HG02943 (cell line): ENCODE results near the gene SPATA45.

ENCODE experiments used
- ATAC-seq: cut with Tn5 transposase; IDR thresholded peaks from one replicate; pipeline ENCODE4 v1.9.1; 2021; ENCODE audit warnings: mild to moderate bottlenecking, low read depth, moderate library complexity; ENCODE audit not compliant: unreplicated experiment

SPATA45 gene

GRCh38 chr1:212783976-212784375 lies 63.5 kb downstream of the SPATA45 start:
- no peak for ATAC-seq

DNA sequence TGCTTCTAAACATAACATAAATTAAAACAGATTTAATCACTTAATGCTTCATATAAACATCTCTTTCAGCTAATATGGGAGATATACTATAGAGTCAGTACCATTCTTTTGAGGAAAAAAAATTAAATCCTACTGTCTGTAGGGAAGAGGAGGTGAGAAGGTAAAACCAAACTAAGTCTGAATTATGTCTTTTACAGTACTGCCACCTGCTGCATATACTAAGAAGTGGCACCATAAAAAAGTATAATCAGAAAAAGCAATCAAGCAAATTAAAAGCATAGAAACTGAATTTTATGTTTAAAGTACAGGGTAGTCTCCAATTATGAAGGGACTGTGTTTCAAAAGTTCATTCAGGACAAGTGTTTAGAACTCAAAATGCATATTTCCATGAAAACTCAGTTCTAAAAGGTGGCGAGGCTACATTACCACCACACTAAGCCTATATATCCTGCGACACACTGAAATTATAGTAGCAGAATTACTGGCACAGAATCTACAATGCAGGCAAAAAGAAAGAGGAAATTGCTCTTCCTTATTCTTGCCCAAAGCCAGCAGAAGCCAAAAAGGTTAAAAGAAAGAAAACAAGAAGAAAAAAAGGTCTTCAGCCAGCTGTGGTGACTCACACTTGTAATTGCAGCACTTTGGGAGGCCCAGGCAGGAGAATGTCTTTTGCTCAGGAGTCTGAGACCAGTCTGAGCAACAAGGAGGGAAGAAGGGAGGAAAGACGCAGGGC lies 64.9 kb downstream of the SPATA45 start:
- ATAC-seq: no peak

DNA sequence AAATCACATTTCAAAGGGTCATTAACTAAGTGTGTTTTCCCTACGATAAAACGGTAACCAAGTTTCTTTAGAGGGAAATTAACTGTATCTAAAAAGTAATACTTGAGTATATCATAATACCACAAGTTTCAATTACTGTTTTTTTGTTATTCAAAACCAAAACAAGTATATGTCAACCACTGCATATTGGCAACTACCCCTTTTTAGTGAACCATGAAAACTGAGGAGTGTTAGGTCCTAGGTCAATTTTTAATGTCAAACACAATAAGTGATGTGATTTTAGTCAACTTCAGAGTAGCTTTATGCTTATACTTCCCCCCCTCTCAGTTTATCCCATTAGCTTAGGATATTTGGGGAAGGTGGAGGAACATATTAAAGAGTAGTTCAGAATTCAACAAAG lies 66.2 kb downstream of the SPATA45 start:
- no peak for ATAC-seq

- ATAC-seq: no peak
Measured at GRCh38 chr1:212780759-212781158, 66.7 kb downstream of the SPATA45 start.
